Measurements from ENCODE around the gene ANKFN1.

Gene ANKFN1

DNA sequence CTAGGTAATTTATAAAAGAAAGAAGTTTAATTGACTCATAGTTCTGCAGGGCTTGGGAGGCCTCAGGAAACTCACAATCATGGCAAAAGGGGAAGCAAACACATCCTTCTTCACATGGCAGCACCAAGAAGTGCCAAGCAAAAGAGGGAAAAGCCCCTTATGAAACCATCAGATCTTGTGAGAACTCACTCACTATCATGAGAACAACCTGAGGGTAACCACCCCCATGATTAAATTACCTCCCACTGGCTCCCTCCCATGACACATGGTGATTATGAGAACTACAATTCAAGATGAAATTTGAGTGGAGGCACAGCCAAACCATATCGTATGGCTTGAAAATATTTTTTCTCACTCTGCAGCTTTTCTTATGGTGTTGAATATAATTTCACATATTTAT lies 151.7 kb downstream of the ANKFN1 start:
- TF ChIP-seq GATA3 (IDR thresholded peaks at IDR 0.05; ENCODE audit: low read depth, low read length) (no peak), GATA2 (IDR thresholded peaks at IDR 0.05; ENCODE audit: low read depth, low read length) (no peak)

GRCh38 chr17:56309897-56310296 lies 156.6 kb downstream of the ANKFN1 start:
- TF ChIP-seq GATA3 (IDR thresholded peaks at IDR 0.05; ENCODE audit: low read depth, low read length) (no peak), GATA2 (IDR thresholded peaks at IDR 0.05; ENCODE audit: low read depth, low read length) (no peak)

DNA sequence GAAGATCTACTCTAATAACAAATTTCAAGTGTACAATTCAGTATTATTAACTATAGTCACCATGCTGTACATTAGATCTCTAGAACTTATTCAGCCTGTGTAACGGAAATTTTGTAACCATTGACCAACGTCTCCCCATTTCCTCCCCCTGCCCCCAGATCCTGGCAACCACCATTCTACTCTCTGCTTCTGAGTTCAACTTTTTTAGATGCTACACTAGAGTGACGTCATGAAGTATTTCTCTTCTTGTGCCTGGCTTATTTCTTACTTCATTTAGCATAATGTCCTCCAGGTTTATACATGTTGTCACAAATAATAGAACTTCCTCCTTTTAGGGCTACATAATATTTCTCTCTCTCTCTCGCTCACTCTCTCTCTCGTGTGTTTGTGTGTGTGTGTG lies 157.5 kb downstream of the ANKFN1 start:
- no peak for TF ChIP-seq GATA3 (IDR thresholded peaks at IDR 0.05; ENCODE audit: low read depth, low read length)
- no peak for TF ChIP-seq GATA2 (IDR thresholded peaks at IDR 0.05; ENCODE audit: low read depth, low read length)

DNA sequence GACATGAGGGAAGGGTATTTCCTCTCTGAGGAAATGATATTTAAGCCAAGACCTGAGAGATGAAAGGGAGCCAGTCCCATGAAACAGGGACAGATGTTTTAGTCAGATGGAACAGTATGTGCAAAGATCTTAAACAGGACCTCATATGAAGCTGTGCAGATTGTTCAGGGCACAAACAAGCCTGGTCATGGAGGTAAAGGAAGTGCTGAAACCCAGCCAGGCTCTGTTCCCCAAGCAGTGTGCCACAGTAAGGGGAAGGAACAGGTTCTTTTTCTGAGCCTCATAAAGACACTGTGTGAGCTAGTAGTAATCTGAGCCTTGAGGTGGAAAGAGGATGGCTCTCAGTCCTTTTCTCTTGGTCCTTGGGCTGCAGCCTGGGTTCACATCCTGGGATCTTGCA lies 159.9 kb downstream of the ANKFN1 start:
- TF ChIP-seq GATA2 (IDR thresholded peaks at IDR 0.05; ENCODE audit: low read depth, low read length), result no peak
- no peak for TF ChIP-seq GATA3 (IDR thresholded peaks at IDR 0.05; ENCODE audit: low read depth, low read length)

DNA sequence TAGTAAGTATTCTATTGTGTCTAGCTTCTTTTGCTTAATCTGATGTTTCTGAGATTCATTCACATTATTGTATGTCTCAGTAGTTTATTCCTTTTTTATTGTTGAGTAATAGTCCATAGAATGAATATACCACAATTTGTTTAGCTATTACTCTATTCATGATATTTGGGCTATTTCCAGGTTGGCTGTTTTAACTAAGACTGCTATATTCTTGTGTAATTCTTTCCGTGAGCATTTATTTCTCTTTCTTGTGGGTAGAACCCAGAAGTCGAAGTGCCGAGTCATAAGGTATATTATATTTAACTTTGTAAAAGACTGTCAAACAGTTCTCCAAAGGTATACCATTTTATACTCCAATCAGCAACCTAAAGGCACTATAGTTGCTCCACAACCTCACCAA lies 160.8 kb downstream of the ANKFN1 start:
- TF ChIP-seq GATA2 (IDR thresholded peaks at IDR 0.05; ENCODE audit: low read depth, low read length), result no peak
- TF ChIP-seq GATA3 (IDR thresholded peaks at IDR 0.05; ENCODE audit: low read depth, low read length), result no peak

DNA sequence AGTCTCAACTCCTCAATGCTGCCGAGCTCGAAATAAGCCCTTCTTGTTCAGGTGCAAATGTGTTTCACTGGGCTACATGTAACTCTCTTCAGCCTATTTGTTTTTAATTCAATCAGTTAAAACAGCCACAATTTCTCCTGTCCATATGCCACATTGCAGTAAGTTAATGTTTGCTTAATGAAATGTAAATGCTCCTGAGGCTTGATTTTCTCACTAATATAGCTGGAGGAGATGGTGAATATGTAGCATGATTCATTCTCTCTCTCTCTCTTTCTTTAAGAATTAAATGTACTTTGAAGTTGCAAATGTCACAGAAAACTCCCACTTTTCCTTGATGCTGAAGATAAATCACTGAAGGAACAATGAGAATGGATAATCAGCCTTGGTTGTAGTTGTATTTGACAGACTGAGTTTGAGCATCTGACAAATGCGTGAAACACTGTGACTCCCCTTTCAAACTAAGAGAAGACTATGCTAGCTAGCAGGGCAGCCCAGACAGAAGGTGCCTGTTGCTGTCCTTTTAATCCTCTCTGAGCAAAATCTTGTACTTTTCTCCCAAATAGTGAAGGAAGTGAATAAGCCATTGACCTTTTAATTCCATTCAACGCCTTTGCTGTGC lies 161.8 kb downstream of the ANKFN1 start:
- TF ChIP-seq GATA3 (IDR thresholded peaks at IDR 0.05; ENCODE audit: low read depth, low read length) (no peak), GATA2 (IDR thresholded peaks at IDR 0.05; ENCODE audit: low read depth, low read length) (no peak)

DNA sequence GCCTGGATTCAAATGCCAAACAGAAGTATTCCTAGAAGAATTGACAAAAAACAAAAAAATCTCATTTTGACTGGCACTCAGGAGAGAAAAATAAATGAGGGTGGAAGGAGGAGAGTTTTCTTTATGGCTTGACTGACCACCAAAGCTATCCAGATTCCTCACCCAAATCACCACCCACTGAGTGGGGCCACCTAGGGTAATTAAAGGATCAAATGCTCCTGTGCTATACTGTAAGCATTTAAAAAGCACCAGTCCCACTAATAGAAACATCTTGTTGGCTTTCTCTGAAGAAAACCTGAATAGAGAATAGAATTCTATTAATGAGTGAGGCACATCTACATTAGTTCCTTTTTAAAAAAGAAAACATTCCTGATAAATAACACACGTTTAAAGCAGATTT lies 163.3 kb downstream of the ANKFN1 start:
- TF ChIP-seq GATA2 (IDR thresholded peaks at IDR 0.05; ENCODE audit: low read depth, low read length), result no peak
- no peak for TF ChIP-seq GATA3 (IDR thresholded peaks at IDR 0.05; ENCODE audit: low read depth, low read length)

DNA sequence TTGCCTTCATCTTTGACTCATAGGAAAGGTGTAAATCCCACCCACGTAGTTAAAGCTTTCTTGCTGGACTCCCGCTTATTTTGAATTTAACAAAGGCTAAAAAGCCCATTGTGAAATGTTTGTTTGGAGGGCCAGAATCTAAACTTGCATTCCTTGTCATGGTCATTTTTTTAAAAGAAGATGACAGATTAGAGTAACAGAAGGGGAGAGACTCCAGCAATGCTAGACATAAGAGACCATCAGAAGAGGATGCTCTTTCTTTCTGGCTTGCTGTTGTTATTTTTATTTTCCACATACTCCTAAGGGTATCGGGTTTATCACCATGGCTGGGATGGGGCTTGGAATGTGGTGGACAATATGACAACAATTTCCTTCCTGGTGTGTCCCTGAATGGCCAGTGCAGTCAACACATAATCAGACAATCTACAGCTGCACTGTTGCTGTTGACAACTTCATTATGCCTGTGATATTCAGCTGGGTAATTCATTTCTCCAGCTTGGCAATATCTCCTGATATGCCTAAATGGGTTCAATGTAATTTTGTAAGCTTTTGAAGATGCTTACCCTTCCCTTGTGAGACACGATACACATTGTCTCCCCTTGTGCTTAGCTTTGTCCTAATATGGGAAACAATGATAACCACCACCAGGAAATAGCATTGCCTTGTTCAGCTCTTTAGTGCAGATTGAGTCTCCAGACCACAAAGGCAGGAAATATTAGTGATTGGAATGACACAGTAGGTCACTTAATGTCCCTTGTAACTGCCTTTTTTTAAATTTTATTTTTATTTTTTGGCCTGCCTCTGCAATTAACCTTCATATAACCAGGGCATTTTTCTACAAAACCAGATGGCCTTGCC lies 164.3 kb downstream of the ANKFN1 start:
- TF ChIP-seq GATA3 (IDR thresholded peaks at IDR 0.05; ENCODE audit: low read depth, low read length) (no peak), GATA2 (IDR thresholded peaks at IDR 0.05; ENCODE audit: low read depth, low read length) (no peak)

- TF ChIP-seq GATA3 (IDR thresholded peaks at IDR 0.05; ENCODE audit: low read depth, low read length) (peak; percentile 82), GATA2 (IDR thresholded peaks at IDR 0.05; ENCODE audit: low read depth, low read length) (peak; percentile 71; the same call in 1 of the 2 replicates)
Observed at GRCh38 chr17:56319531-56319930, 166.3 kb downstream of the ANKFN1 start.

DNA sequence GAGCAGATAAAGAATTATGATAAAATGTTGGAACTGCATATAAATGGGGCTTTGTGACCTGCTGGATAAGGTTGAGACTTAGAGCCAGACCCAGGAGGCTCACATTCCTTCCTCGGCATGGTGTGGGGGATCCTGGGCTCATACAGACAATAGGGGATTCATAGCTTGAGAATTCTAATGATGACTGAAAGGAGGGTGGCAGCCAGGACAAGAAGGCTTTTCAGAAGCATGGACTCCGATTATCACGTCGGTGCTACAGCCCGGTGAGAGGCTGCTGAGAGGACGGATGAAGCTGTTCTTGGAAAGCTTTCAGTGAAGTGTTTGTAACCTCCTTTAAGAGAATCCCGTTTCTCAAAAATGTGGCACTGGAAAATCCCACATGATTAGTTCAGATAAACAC lies 167.2 kb downstream of the ANKFN1 start:
- TF ChIP-seq GATA3 (IDR thresholded peaks at IDR 0.05; ENCODE audit: low read depth, low read length) (no peak), GATA2 (IDR thresholded peaks at IDR 0.05; ENCODE audit: low read depth, low read length) (no peak)

GRCh38 chr17:56322991-56323390 lies 169.7 kb downstream of the ANKFN1 start:
- TF ChIP-seq GATA3 (IDR thresholded peaks at IDR 0.05; ENCODE audit: low read depth, low read length), result no peak

DNA sequence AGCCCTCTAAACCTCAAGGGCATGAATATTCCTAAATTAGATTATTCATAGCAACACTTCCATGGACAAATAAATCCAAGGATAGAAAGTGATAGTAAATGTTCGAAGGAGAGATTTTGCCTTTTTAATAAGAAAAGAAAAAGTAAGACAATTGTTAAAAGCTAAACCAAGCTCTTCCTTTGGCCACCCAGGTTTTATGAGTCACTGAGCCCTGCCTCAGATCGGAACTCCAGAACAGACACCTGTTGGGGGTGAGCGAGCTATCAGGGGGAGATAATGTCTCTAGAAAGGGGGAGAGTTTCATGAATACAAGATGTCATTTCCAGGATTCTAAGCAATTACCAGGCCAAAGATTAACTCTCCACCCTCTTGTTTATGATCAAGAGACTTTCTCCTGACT lies 171.4 kb downstream of the ANKFN1 start:
- TF ChIP-seq GATA3 (IDR thresholded peaks at IDR 0.05; ENCODE audit: low read depth, low read length) (no peak), GATA2 (IDR thresholded peaks at IDR 0.05; ENCODE audit: low read depth, low read length) (no peak)

- TF ChIP-seq GATA2 (IDR thresholded peaks at IDR 0.05; ENCODE audit: low read depth, low read length) (no peak), GATA3 (IDR thresholded peaks at IDR 0.05; ENCODE audit: low read depth, low read length) (no peak)
Observed at GRCh38 chr17:56325313-56326000, 172.2 kb downstream of the ANKFN1 start.

- TF ChIP-seq GATA2 (IDR thresholded peaks at IDR 0.05; ENCODE audit: low read depth, low read length), result no peak
- no peak for TF ChIP-seq GATA3 (IDR thresholded peaks at IDR 0.05; ENCODE audit: low read depth, low read length)
Observed at GRCh38 chr17:56326001-56326359, 172.7 kb downstream of the ANKFN1 start.

- TF ChIP-seq GATA3 (IDR thresholded peaks at IDR 0.05; ENCODE audit: low read depth, low read length), result no peak
- TF ChIP-seq GATA2 (IDR thresholded peaks at IDR 0.05; ENCODE audit: low read depth, low read length), result no peak
Observed at GRCh38 chr17:56347639-56348038, 194.4 kb downstream of the ANKFN1 start.

Measured in SH-SY5Y (cell line).